HG03066 (cell line): Measurements from ENCODE around the gene PRKAR2B.

Experiments
- ATAC-seq: cut with Tn5 transposase; IDR thresholded peaks from one replicate; pipeline ENCODE4 v1.9.1; 2021; ENCODE audit warnings: low read depth; ENCODE audit not compliant: unreplicated experiment

PRKAR2B gene

DNA sequence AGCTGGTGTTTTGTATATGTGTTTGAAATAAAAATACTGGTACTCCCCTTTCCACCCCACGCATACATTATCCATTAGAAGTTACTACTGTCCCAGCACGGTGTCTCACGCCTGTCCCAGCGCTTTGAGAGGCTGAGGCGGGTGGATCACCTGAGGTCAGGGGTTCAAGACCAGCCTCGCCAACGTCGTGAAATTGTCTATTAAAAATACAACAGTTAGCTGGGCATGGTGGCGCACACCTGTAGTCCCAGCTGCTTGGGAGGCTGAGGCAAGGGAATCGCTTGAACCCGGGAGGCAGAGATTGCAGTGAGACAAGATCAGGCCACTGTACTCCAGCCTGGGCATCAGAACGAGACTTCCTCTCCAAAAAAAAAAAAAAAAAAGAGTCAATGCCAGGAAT lies 127.0 kb downstream of the PRKAR2B start:
- ATAC-seq: no peak

DNA sequence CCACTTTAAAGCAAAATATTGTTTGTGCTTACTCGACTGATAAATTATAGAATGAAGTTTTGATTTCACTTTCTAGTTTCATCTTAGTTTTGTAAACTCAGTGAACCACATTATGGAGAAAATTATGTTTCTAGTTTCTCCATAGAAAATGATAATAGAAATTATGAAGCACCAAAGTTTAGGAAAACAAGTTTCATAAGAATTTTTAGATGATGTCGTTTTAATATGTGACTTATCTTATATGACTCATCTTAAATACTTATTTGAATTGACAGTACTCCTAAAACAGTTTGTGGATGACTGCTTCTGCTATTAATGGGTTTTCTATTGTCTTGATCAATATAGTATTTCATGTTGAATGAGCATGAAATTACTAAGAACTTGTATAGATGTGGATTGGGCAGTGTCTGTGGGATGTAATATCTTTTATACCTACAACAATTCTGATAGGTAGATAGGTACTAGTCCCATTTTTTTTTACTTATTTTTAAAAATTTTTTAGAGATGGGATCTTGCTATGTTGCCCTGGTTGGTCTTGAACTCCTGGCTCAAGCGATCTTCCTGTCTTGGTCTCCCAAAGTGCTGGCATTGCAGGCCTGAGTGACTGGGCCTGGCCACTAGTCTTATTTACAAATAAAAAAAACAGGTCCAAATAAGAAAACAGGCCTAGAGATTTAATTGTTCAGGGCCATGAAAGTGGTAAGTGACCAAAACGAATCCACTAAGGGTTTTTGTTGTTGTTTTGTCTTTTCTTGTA lies 127.9 kb downstream of the PRKAR2B start:
- no peak for ATAC-seq

DNA sequence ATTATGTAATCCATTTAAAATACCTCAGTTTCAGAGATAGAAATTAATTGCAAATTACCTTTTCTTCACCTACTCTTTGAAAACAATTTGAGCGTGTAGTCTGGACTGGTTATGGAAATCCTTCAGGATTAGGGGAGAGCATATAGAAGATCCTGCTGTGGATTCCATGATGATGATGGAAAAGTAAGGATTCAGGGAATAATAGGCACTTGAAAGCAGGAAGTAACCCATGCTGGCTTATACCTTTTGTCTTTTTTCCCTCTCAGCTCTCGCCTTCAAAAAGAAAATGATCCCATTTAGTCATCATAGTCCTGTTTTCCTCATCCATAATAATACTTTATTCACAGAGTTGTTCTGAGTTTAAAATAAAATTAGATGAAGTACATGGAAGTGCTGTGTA lies 128.7 kb downstream of the PRKAR2B start:
- ATAC-seq: no peak

DNA sequence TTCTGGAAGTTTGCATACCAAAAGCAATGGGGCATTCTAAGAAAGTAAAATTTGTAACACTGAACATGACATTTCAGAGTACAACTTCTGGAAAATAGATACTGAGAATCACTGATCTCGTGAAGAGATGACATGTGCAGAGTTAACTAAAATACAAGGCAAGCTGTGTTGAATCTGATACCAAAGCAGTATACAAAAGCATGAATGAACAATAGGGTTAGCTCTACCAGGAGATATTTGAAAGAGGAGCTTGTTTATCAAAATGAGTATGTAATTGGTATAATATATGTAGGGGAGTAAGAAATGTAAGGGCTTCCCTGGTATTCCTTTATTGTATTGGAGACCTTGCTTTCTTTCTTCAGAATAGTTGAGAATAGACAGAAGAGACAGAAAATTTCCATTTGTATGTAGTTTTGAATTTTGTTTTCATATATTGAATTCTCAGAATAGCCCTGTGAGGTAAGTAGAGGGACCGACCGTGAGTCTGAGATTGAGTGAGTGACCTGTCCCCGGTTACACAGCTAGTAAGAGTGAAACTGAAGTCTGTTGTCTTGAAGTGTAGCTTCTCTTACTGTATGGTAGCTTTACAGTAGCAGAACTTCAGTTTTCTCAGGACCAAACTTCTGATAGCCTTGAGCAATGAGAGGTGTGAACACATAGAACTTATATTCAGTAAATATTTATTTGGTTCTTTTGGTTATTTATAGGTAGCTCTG lies 129.3 kb downstream of the PRKAR2B start:
- peak; percentile 47 for ATAC-seq

DNA sequence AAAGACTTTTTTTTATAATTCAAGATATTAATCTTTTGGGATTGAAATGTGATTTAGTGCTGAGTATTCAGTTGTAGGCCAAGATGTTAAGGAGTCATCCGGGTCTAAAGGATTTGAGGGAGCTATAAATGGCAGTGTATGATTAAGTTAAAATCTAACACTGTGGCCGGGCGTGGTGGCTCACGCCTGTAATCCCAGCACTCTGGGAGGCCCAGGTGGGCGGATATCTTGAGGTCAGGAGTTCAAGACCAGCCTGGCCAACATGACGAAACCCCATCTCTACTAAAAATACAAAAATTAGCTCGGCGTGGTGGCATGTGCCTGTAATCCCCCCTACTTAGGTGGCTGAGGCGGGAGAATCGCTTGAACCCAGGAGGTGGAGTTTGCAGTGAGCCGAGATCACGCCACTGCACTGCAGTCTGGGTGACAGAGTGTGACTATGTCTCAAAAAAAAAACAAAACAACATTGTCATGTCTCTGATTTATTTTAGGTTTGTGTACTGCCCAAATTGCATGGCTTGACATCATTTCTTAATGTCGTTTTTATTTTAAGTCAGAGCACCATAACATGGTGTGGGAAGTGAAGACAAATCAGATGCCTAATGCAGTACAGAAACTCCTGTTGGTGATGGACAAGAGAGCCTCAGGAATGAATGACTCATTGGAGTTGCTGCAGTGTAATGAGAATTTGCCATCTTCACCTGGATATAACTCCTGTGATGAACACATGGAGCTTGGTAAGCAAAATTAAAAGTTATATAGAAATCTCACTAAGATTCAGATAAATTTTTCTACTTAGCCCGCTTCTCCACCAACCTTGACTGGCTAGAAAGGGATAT lies 135.0 kb downstream of the PRKAR2B start:
- no peak for ATAC-seq

DNA sequence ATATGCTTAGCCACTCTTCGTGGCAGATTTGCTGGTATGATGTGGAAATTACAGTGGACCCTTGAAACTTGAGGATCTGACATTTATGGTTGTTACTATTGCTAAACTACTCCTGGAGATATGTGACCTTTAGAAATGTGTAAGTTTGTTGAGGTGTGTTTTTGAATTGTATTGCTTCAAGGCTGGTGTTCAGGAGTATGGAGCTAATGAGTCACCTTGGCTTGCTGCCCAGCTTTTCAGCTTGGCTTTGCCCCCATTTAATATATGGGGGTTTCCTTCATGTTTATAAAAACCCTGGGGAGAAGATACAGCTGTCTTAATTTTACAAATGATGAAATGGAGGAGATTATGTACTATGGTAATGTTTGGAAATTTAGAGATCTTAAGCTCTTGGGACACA lies 135.9 kb downstream of the PRKAR2B start:
- ATAC-seq: no peak

DNA sequence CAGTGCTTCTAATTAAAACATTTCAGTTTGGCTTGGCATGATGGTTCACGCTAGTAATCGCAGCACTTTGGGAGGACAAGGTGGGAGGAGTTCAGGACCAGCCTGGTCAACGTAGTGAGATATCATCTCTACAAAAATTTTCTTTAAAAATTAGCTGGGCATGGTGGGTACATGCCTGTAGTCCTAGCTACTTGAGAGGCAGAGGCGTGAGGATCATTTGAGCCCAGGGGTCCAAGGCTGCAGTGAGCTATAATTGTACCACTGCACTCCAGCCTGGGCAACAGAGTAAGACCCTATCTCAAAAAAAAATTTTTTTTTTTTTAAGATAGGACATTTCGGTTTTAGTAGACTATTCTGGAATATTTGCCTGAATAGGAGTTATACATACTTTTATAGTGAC lies 136.7 kb downstream of the PRKAR2B start:
- no peak for ATAC-seq

DNA sequence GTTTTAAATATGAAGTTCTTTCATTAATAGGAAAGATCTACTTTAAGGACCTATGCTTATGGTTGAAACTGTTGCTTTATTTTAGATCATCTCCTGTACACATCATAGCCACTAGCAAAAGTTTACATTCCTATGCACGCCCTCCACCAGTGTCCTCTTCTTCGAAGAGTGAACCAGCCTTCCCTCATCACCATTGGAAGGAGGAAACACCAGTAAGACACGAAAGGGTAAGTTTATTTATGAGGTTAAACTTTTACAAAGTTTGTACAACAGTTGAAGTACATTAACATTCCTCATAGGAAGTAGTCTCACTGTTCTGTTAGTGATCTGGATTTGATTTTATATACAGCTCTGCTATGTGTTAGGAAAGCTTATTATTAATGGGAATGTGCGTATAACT lies 141.2 kb downstream of the PRKAR2B start:
- no peak for ATAC-seq

DNA sequence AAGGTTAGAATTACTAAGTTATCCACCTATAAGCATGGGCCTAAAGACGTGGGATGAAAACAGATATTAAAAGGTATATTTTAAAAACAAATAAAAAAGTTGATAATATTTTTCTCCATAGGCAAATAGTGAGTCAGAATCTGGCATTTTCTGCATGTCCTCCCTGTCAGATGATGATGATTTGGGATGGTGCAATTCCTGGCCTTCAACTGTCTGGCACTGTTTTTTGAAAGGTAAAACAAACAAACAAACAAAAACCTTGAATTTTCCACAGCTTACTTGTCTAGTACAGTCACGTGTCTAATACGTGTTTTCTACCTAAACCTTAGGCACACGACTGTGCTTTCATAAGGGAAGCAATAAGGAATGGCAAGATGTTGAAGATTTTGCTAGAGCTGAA lies 141.7 kb downstream of the PRKAR2B start:
- ATAC-seq: no peak

DNA sequence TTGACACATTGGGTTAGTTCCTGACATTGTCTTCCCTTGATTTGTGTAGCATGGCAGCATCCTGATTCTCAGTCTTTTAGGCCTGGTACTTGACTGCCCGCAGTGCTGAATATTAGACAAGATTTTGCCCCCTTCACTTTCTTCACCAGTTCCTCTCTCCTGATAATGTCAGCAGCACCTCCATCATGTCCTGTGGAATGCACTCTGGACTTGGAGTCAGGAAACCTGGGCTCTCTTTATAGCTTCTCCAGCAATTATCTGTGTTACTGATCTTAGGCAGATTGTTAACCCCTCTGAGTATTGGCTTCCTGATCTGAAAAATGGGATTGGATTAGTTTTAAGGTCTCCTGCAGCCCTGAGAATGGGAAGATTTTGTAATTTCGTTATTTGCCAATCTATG lies 143.3 kb downstream of the PRKAR2B start:
- no peak for ATAC-seq

DNA sequence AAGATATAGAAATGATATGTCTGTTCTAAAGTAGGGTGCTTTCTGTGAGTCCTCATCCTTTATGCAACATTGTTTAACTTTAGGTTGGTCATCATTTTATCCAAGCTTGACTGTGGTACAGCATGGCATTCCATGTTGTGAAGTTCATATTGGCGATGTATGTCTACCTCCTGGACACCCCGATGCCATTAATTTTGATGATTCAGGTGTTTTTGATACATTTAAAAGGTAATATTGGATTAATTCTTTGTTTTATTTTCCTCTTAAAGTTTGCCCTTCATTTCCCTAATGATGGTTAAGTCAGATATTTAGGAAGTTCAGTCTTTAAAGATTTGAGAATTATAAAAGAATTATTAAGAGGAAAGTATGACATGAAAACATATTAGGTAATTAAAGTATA lies 145.6 kb downstream of the PRKAR2B start:
- no peak for ATAC-seq

DNA sequence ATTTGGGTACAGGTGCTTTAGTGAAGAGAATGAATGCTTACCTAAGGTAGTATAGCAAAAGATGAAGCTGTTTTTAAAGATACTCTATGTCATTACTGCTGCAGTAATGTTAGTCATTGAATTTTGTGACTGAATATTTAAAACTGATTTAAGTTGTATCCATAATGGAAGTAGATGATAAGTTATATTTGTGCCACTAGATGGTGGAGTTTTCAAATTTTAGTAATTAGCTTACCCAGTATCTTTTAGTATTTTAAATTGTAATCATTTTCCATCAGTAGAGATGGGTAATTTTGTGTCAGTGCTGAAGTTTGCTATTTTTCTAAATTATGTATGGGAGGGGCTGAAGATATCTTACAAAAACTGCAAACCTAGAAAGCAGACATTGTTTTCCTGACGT lies 149.5 kb downstream of the PRKAR2B start:
- no peak for ATAC-seq

DNA sequence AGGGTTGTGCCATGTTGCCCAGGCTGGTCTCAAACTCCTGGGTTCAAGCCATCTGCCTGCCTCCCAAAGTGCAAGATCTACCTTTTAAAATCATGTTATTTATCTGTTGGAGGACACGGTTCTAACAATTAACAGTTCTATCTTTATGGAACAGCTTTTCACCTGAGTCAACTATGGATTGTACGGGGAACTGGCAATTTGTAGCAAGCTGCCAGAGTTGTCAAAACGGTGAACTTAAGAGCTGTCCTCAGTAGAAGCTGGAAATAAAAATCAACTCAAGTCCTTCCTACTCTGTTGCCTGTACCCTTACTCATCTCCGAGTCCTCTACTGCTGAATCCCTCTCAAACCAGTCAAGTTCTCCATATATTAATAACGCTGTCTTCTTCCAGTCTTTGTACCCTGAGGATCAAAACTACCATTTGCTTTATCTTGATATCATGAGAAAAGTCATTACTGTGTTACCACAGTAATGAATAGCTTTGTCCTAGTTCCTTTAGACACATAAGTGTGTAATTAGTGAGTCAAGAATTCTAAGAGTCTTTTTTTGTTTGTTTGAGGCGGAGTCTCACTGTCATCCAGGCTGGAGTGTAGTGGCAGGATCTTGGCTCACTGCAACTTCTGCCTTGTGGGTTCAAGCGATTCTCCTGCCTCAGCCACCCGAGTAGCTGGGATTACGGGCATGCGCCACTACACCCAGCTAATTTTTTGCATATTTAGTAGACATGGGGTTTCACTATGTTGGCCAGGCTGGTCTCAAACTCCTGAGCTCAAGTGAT lies 152.5 kb downstream of the PRKAR2B start:
- ATAC-seq: no peak

DNA sequence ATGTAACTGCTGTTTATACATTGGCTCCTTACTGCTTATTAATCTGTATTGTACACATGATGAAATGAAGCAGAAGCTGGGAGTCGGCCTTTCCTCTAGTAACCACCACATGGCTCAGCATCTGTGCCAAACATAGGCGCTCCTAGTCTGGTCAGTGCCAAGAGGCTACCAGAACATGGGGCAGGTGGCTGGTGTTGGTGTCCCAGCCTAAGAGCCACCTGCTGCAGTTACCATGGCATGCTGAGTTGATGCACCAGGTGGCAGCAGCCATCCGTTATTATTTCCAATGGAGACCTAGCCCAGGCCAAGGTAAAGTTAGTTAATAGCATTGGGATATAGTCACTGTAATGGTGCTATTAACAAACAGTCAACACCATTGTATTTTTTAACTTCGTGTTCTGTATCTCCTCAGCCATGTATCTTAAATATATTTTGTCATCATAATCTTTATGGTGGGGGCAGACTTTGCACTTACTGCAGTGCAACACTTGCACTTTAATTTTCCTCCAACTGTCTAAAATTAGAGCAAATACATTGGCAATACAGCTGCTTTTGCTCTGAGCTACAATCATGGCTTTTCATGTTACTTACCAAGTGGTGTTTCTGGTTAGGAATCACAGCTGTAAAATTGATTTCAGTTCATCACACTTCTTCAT lies 157.4 kb downstream of the PRKAR2B start:
- ATAC-seq: no peak

DNA sequence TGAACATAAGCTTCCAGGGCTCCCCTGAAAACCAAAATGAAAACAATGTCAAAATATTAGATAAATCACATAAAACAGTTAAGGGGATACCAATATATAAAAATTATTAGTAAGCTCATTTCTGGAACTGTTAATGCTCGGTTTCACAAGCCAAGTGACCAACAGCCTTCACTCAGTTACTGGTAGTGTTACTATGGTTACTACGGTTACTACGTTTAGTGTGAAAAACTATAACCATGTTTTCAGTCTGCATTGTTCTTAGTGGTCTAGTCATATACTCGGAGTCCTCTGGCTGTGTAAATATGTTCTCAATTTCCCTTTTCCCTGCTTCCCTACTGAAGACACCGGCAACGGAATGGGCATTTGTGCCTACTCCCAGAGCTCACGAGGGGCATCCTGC lies 159.1 kb downstream of the PRKAR2B start:
- ATAC-seq: no peak

DNA sequence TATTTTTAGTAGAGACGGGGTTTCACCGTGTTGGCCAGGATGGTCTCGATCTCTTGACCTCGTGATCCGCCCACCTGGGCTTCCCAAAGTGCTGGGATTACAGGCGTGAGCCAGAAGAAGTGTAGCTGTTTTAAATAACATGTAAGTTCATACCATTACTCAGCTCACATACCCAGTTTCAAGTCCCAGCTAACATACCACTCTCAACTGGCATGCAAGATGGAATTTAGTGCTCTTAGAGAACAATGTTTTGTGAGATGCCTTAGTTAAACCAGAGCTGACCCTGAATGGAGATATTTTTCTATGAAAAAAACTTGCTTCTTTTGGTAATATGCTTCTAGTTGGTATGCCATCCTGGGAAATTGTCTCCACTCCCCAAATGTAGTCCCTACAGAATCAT lies 161.6 kb downstream of the PRKAR2B start:
- no peak for ATAC-seq

DNA sequence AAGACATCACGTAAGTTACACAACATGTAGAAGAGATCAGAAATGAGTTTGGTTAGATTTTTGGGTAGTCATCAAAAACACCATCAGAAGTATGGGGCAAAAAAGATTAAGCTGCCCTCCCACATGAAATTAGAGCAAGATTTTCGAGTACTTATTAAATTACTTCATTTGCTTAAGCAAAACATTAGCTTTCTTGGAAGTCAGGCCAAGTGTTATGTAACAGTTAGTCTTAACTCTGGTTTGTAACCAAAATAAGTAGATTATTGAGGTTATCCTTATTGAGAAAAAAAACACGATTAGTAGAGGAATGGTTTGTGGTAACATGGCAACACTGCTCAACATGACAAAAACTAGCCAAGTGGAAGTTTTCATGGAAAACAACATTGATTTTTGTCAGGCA lies 162.2 kb downstream of the PRKAR2B start:
- ATAC-seq: no peak

DNA sequence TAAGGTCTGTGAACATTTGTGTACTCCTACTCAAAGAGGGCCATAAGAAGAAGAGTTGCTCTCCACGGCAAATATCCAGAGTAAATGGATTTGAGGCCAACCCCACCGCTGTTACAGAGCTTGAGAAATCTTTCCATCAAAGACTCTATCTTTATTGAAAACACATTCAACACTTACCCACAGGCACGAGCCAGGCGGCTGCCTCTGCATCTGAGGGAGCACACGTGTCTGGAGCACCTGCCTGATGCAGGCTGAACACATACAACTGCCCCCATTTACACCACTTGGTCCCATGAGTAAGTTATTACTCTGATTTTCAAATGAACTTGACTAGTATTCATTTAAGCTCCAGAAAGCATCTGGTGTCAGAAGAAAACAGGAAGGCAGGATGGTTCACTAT lies 163.0 kb downstream of the PRKAR2B start:
- ATAC-seq: no peak

DNA sequence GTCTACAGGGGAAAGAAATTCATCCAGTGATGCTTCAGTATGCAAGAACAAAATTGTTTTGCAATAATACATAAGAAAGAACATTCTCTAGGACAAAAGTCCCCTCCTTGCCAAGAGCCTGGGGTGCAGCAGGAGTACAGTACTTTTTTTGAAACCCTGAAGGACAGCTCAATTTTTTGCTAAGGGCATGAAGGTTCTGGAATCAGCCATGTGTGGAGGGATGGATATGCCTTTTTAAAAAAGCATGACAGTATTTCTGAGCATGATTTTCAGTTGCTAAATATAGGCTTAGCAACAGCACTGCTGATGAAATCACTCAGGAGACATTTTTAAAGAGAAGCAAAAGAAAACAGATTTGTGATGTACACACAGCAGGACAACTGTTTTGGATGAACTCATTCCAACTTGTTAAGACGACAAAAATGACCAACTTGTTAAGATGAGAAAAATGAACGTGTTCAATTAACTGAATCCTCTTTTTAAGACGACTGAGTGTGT lies 163.6 kb downstream of the PRKAR2B start:
- ATAC-seq: no peak

DNA sequence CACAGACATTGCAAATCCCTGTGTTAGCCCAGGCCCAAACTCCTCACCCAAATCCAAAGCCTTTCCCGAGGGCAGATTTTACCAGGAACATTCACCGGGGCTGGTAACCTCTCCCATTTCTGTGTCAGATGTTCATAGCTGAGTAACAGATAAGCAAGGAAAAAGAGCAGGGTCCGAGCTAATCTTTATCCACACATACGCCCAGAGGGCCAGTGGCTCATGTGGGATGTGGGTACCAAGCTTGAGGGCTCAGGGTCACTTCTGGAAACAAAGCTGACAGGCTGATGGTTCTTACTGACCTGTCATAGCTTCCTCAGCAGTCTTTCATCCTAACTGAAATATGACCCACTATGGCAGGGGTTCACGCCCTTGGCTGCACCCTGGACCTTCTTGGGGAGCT lies 164.1 kb downstream of the PRKAR2B start:
- no peak for ATAC-seq
